Right lobe of liver (tissue), 6 donors: Measurements from ENCODE around the gene DSCAML1. TPM values are rescaled to one million over a fixed set of nuclear protein-coding genes. Genes with fewer than 3 reads are reported as not detected.

Experiments used
- ATAC-seq, 4 donors: fragments of 200-7000 bp; cut with Tn5 transposase; one replicate each; pipeline ENCODE4 v1.9.1; 2020; ENCODE audit warnings: mild to moderate bottlenecking in 4 of 4, moderate library complexity in 4 of 4
- DNase-seq, 3 donors: peaks; one replicate each; pipeline ENCODE4 v3.0.0-alpha.2; 2020
- H3K27ac ChIP-seq, 3 donors: fragments of 200-600 bp; one replicate each; pipeline ENCODE4 v1.8.0; 2022
- H3K27me3 ChIP-seq, 2 donors: fragments of 200-600 bp; one replicate each; pipeline ENCODE4 v1.8.0; 2022
- H3K36me3 ChIP-seq, 4 donors: fragments of 200-600 bp; sonication (generic) in 1 of 4; one replicate each; pipeline versions ENCODE4 v1.5.1 to v1.8.0; 2017 to 2022; ENCODE audit warnings: control low read depth in 1 of 4
- H3K4me1 ChIP-seq, 4 donors: fragments of 200-600 bp; sonication (generic) in 1 of 4; one replicate each; pipeline versions ENCODE4 v1.5.1 to v1.8.0; 2017 to 2022; ENCODE audit warnings: control low read depth in 1 of 4
- H3K4me3 ChIP-seq, 3 donors: fragments of 200-600 bp; one replicate each; pipeline ENCODE4 v1.8.0; 2022
- H3K9me3 ChIP-seq, 4 donors: fragments of 200-600 bp; sonication (generic) in 1 of 4; one replicate each; pipeline versions ENCODE4 v1.5.1 to v1.8.0; 2017 to 2022; ENCODE audit warnings: control low read depth in 1 of 4
- CTCF ChIP-seq, 4 donors: fragments of 200-600 bp in 3 of 4; fragments of 450-650 bp in 1 of 4; IDR thresholded peaks; one replicate each; pipeline versions ENCODE4 v1.5.1 to v1.8.0; 2016 to 2022; ENCODE audit warnings: antibody characterized with exemption in 4 of 4, mild to moderate bottlenecking in 2 of 4
- POLR2A ChIP-seq: fragments of 450-650 bp; IDR thresholded peaks from one replicate; pipeline ENCODE4 v1.6.1; 2017; ENCODE audit warnings: antibody characterized with exemption, mild to moderate bottlenecking
- WGBS: methylation state at CpG from one replicate; pipeline ENCODE4 v1.1.6; 2018; ENCODE audit warnings: low coverage, low lambda C conversion rate; ENCODE audit not compliant: insufficient coverage; ENCODE audit errors: missing lambda C conversion rate; 5-methylcytosine and 5-hydroxymethylcytosine counted together
- intact Hi-C, 2 donors: fragments of 100-400 bp; cut with DNase I; formaldehyde crosslinking; loops; one replicate each; pipeline versions ENCODE4 v1.11.2 to v1.14.1; 2022
- total RNA-seq, 6 experiments: library from RNA; depleted of rRNA in 2 of 6; stranded (reverse); fragments of >200 nt in 2 of 6; fragmentation: NEBNext Ultra II Directional in 3 of 6; extraction: Animal tissue kit (Norgen Biotek cat#: 25700) in 3 of 6; gene quantifications; one replicate each; pipeline versions ENCODE4 v1.1.0 to v1.2.4, GENCODE V29; 2016 to 2023
- donor health status: DM: no; HTN: yes; CAD: no.
- donor health status: DM: no; HTN: no; CAD: no.
- donor health status: DM: no; HTN: no; CAD: no.
- donor health status: DM: no; HTN: yes; CAD: no.
- donor health status: DM: no; HTN: yes; CAD: no.

The DSCAML1 gene
- total RNA-seq, 6 experiments from 2014 or later, result 0.06 to 0.92 (median 0.22) TPM; not detected in 1

- Histone ChIP-seq H3K4me3 (peak overlapping the region in 1 of 3 donors; percentile 6), H3K36me3 (no peaks in the 10 kb centered on the region), H3K27me3 (no peaks in the 10 kb centered on the region), H3K27ac (peak overlapping the region; percentile 36 to 70 (median 45)), H3K9me3 (no peaks in the 10 kb centered on the region), H3K4me1 (no peaks in the 10 kb centered on the region)
- WGBS, result 23% methylated on average over 4 of the region's 18 CpGs
- TF ChIP-seq POLR2A, result no peak
- peak in 2 of 4 donors; percentile 8 to 21 for TF ChIP-seq CTCF (IDR thresholded peaks at IDR 0.05)
- intact Hi-C loops, result no loop called here
- DNase-seq (peak in 2 of 3 donors; percentile 45 to 61), ATAC-seq (peak; percentile 20 to 27 (median 24))
Measured at GRCh38 chr11:117823294-117823945, 26.4 kb upstream of the DSCAML1 start.

GRCh38 chr11:117822074-117823033, 25.3 kb upstream of the DSCAML1 start:
- no peaks in the 10 kb centered on the region for H3K36me3 ChIP-seq
- no peaks in the 10 kb centered on the region for H3K9me3 ChIP-seq
- H3K27me3 ChIP-seq, result no peaks in the 10 kb centered on the region
- no peaks in the 10 kb centered on the region for H3K4me1 ChIP-seq
- peak; percentile 24 to 43 (median 30) for TF ChIP-seq CTCF (IDR thresholded peaks at IDR 0.05)
- no peak for TF ChIP-seq POLR2A
- 48% methylated on average over 6 of the region's 33 CpGs for WGBS
- peak in 2 of 3 donors; percentile 53 to 55 for DNase-seq
- no peak overlapping the region for H3K27ac ChIP-seq
- peak in 1 of 4 donors; percentile 4 for ATAC-seq
- intact Hi-C loops, result no loop called here
- no peak overlapping the region for H3K4me3 ChIP-seq

GRCh38 chr11:117821431-117821830, 24.4 kb upstream of the DSCAML1 start:
- no peak overlapping the region for H3K27ac ChIP-seq
- no peaks in the 10 kb centered on the region for H3K36me3 ChIP-seq
- no peak overlapping the region for H3K4me3 ChIP-seq
- DNase-seq, result peak in 1 of 3 donors; percentile 50
- 85% methylated on average over 4 of the region's 12 CpGs for WGBS
- no peaks in the 10 kb centered on the region for H3K27me3 ChIP-seq
- H3K4me1 ChIP-seq, result no peaks in the 10 kb centered on the region
- TF ChIP-seq POLR2A, result no peak
- TF ChIP-seq CTCF (IDR thresholded peaks at IDR 0.05), result no peak
- H3K9me3 ChIP-seq, result no peaks in the 10 kb centered on the region
- intact Hi-C loops, result no loop called here
- no peak for ATAC-seq

- DNase-seq (peak in 1 of 3 donors; percentile 22), ATAC-seq (no peak)
- TF ChIP-seq CTCF (IDR thresholded peaks at IDR 0.05) (no peak), POLR2A (no peak)
- Histone ChIP-seq H3K4me3 (no peak overlapping the region), H3K27me3 (no peaks in the 10 kb centered on the region), H3K4me1 (no peaks in the 10 kb centered on the region), H3K9me3 (no peaks in the 10 kb centered on the region), H3K27ac (no peak overlapping the region), H3K36me3 (no peaks in the 10 kb centered on the region)
- WGBS, result 65% methylated on average over 7 of the region's 10 CpGs
- intact Hi-C loops, result no loop called here
Measured at GRCh38 chr11:117820516-117820915, 23.5 kb upstream of the DSCAML1 start.
